HepG2 (cell line): ENCODE data around the gene CPLANE2. TPM values are rescaled to one million over a fixed set of nuclear protein-coding genes. Genes with fewer than 3 reads are reported as not detected.

Experiments
- ASH2L ChIP-seq: fragments of 300-600, 200-600 bp; sonication (generic); IDR thresholded peaks from 2 replicates; pipeline ENCODE4 v1.7.0; 2017; ENCODE audit warnings: low read depth, mild to moderate bottlenecking, moderate library complexity, mixed read lengths, low read length; ENCODE audit not compliant: insufficient read length
- ATM ChIP-seq: fragments of 450-650 bp; IDR thresholded peaks from 2 replicates; pipeline ENCODE4 v1.7.1; 2017; ENCODE audit warnings: mild to moderate bottlenecking, borderline replicate concordance
- CHD4 ChIP-seq: fragments of 200-600 bp; sonication (generic); IDR thresholded peaks from 2 replicates; pipeline ENCODE4 v1.7.0; 2017; ENCODE audit warnings: mild to moderate bottlenecking, low read length, borderline replicate concordance
- DZIP1 ChIP-seq: sonication (generic); formaldehyde crosslinking; IDR thresholded peaks from 2 replicates; pipeline ENCODE4 v1.5.0; 2020; ENCODE audit warnings: mild to moderate bottlenecking, missing genetic modification reagents
- ELF1 ChIP-seq: sonication (generic); formaldehyde crosslinking; IDR thresholded peaks from 2 replicates; pipeline ENCODE4 v1.4.0; 2020; ENCODE audit warnings: missing genetic modification reagents
- HNRNPK ChIP-seq: fragments of 200-400 bp; formaldehyde crosslinking; IDR thresholded peaks from 2 replicates; pipeline ENCODE4 v1.6.1; 2018; ENCODE audit warnings: low read length, low read depth, moderate library complexity, mild to moderate bottlenecking; ENCODE audit not compliant: poor library complexity, severe bottlenecking
- HOMEZ ChIP-seq: IDR thresholded peaks from 2 replicates; pipeline ENCODE4 v1.6.1; 2016; ENCODE audit warnings: low read depth
- IRF9 ChIP-seq: sonication (generic); formaldehyde crosslinking; IDR thresholded peaks from 2 replicates; pipeline ENCODE4 v1.8.0; 2022; ENCODE audit warnings: missing genetic modification reagents, mild to moderate bottlenecking, borderline replicate concordance
- KLF12 ChIP-seq: sonication (generic); formaldehyde crosslinking; IDR thresholded peaks from 2 replicates; pipeline ENCODE4 v1.4.0; 2020; ENCODE audit warnings: missing genetic modification reagents, borderline replicate concordance
- MZF1 ChIP-seq: sonication (generic); formaldehyde crosslinking; IDR thresholded peaks from 2 replicates; pipeline ENCODE4 v1.8.1; 2023; ENCODE audit warnings: mild to moderate bottlenecking, missing genetic modification reagents, borderline replicate concordance
- NR2F2 ChIP-seq: IDR thresholded peaks from 2 replicates; pipeline ENCODE4 v1.6.1; 2012; ENCODE audit warnings: low read depth, inconsistent platforms, borderline replicate concordance
- PHF21A ChIP-seq: sonication (generic); formaldehyde crosslinking; IDR thresholded peaks from 2 replicates; pipeline ENCODE4 v1.5.0; 2020; ENCODE audit warnings: mild to moderate bottlenecking, missing genetic modification reagents
- POLR2A ChIP-seq, 2 experiments: IDR thresholded peaks; 2 replicates each; pipeline ENCODE4 v1.6.1; 2011; ENCODE audit warnings: low read depth in 2 of 2, low read length in 2 of 2, mild to moderate bottlenecking in 1 of 2, moderate library complexity in 1 of 2; ENCODE audit not compliant: insufficient read depth in 1 of 2
- SP2 ChIP-seq: sonication (generic); formaldehyde crosslinking; IDR thresholded peaks from 2 replicates; pipeline ENCODE4 v1.5.1; 2020; ENCODE audit warnings: mild to moderate bottlenecking, missing genetic modification reagents
- ZFP41 ChIP-seq: sonication (generic); formaldehyde crosslinking; IDR thresholded peaks from 2 replicates; pipeline ENCODE4 v1.4.0; 2020; ENCODE audit warnings: mild to moderate bottlenecking, missing genetic modification reagents, borderline replicate concordance
- ZNF343 ChIP-seq: sonication (generic); formaldehyde crosslinking; IDR thresholded peaks from 2 replicates; pipeline ENCODE4 v1.4.0; 2020; ENCODE audit warnings: mild to moderate bottlenecking, missing genetic modification reagents
- ZNF383 ChIP-seq: sonication (generic); formaldehyde crosslinking; IDR thresholded peaks from 2 replicates; pipeline ENCODE4 v1.4.0; 2020; ENCODE audit warnings: missing genetic modification reagents, mild to moderate bottlenecking, borderline replicate concordance
- ZNF430 ChIP-seq: sonication (generic); formaldehyde crosslinking; IDR thresholded peaks from 2 replicates; pipeline ENCODE4 v1.9.0; 2021; ENCODE audit warnings: mild to moderate bottlenecking, missing genetic modification reagents
- ZNF510 ChIP-seq: sonication (generic); formaldehyde crosslinking; IDR thresholded peaks from 2 replicates; pipeline ENCODE4 v1.4.0; 2020; ENCODE audit warnings: low read depth, mild to moderate bottlenecking, missing genetic modification reagents
- ZNF766 ChIP-seq: sonication (generic); formaldehyde crosslinking; IDR thresholded peaks from 2 replicates; pipeline ENCODE4 v1.5.0; 2020; ENCODE audit warnings: missing genetic modification reagents, borderline replicate concordance
- ZNF770 ChIP-seq: sonication (generic); formaldehyde crosslinking; IDR thresholded peaks from 2 replicates; pipeline ENCODE4 v1.5.0; 2020; ENCODE audit warnings: mild to moderate bottlenecking, missing genetic modification reagents
- ZSCAN20 ChIP-seq: sonication (generic); formaldehyde crosslinking; IDR thresholded peaks from 2 replicates; pipeline ENCODE4 v1.4.0; 2020; ENCODE audit warnings: missing genetic modification reagents, mild to moderate bottlenecking, borderline replicate concordance
- polyA plus RNA-seq, 8 experiments: library from polyadenylated mRNA; depleted of rRNA in 3 of 8; stranded (reverse) in 7 of 8; unstranded in 1 of 8; fragments of >200 nt; fragmentation: Illumina TruSeq in 4 of 8; extraction: Trizol in 4 of 8; gene quantifications; 2 replicates each; pipeline versions ENCODE4 v1.2.1 to v1.2.3, GENCODE V29; 2011 to 2016; ENCODE audit warnings: low read depth in 4 of 8, missing spikeins in 1 of 8, mixed read lengths in 1 of 8; ENCODE audit not compliant: insufficient read depth in 1 of 8
- total RNA-seq, 5 experiments: library from RNA; depleted of rRNA; stranded (reverse); fragments of >200 nt; fragmentation: Illumina TruSeq; extraction: Trizol; gene quantifications; 2 replicates each; pipeline ENCODE4 v1.2.3, GENCODE V29; 2016; ENCODE audit warnings: low read depth in 1 of 5

CPLANE2 gene
- total and polyA plus RNA-seq, 2 of the 13 experiments (the other 11 are each of a cell fraction or from before 2014, with no cell fraction given): 0.29 to 1.6 TPM

- TF ChIP-seq ZNF770 (CRISPR knock-in tag) (0 out of 2 replicates have a peak, but pooled peaks have one; percentile 36), POLR2A (IDR thresholded peaks at IDR 0.05; ENCODE audit: insufficient read depth in 1 of 2, low read depth in 2 of 2, low read length in 2 of 2) (peak; percentile 74 to 94; a peak in 3 of 4 replicates), ZFP41 (0 out of 2 replicates have a peak, but pooled peaks have one; percentile 26), ELF1 (CRISPR knock-in tag) (peak; percentile 6; the same call in 1 of the 2 replicates), NR2F2 (no peak), ZNF343 (0 out of 2 replicates have a peak, but pooled peaks have one; percentile 41), PHF21A (CRISPR knock-in tag) (peak; percentile 79), KLF12 (no peak), IRF9 (CRISPR knock-in tag) (0 out of 2 replicates have a peak, but pooled peaks have one; percentile 25), ATM (no peak), HOMEZ (no peak), MZF1 (CRISPR knock-in tag) (no peak), DZIP1 (CRISPR knock-in tag) (peak; percentile 80; the same call in 1 of the 2 replicates), ZNF766 (CRISPR knock-in tag) (no peak), CHD4 (no peak), ZNF510 (CRISPR knock-in tag) (peak; percentile 24; the same call in 1 of the 2 replicates), ASH2L (peak; percentile 57), ZSCAN20 (CRISPR knock-in tag) (no peak), HNRNPK (peak; percentile 57), ZNF383 (CRISPR knock-in tag) (no peak), ZNF430 (CRISPR knock-in tag) (no peak), SP2 (CRISPR knock-in tag) (peak; percentile 65)
These were observed 30.3 kb downstream of the CPLANE2 start (continued) for GRCh38 chr1:16206547-16207317.
